LNCaP clone FGC (cell line): ENCODE results near the gene CHST15.

ENCODE experiments used
- DNase-seq: peaks from one replicate; pipeline ENCODE4 v3.0.0-alpha.2; 2011; ENCODE audit warnings: low read depth
- H3K4me3 ChIP-seq: 2 replicates; pipeline ENCODE4 v1.5.1; 2011; ENCODE audit warnings: mild to moderate bottlenecking, low read depth, low read length, control low read depth
- CTCF ChIP-seq: IDR thresholded peaks from 2 replicates; pipeline ENCODE4 v1.5.1; 2012; ENCODE audit warnings: mild to moderate bottlenecking; ENCODE audit not compliant: control insufficient read depth, insufficient read depth; ENCODE audit errors: extremely low read depth

The CHST15 gene

GRCh38 chr10:124117511-124117785, 24.1 kb upstream of the CHST15 start:
- H3K4me3 ChIP-seq: no peak overlapping the region
- DNase-seq: no peak
- no peak for TF ChIP-seq CTCF

- no peak for TF ChIP-seq CTCF
- no peak for DNase-seq
- no peak overlapping the region for H3K4me3 ChIP-seq
Observed at GRCh38 chr10:124116771-124117510, 23.5 kb upstream of the CHST15 start.

- DNase-seq: no peak
- no peak for TF ChIP-seq CTCF
- no peak overlapping the region for H3K4me3 ChIP-seq
Observed at GRCh38 chr10:124114696-124115095, 21.3 kb upstream of the CHST15 start.

GRCh38 chr10:124112891-124113580, 19.6 kb upstream of the CHST15 start:
- no peak overlapping the region for H3K4me3 ChIP-seq
- no peak for DNase-seq
- no peak for TF ChIP-seq CTCF

GRCh38 chr10:124110882-124111281, 17.5 kb upstream of the CHST15 start:
- no peak overlapping the region for H3K4me3 ChIP-seq
- TF ChIP-seq CTCF: no peak
- no peak for DNase-seq

- TF ChIP-seq CTCF: no peak
- H3K4me3 ChIP-seq: no peak overlapping the region
- no peak for DNase-seq
Observed at GRCh38 chr10:124109261-124109660, 15.9 kb upstream of the CHST15 start.

- TF ChIP-seq CTCF: no peak
- DNase-seq: no peak
- H3K4me3 ChIP-seq: no peak overlapping the region
Observed at GRCh38 chr10:124107072-124107471, 13.7 kb upstream of the CHST15 start.
